HepG2 (cell line): Measurements from ENCODE around the gene C20orf204. TPM values are rescaled to one million over a fixed set of nuclear protein-coding genes. Genes with fewer than 3 reads are reported as not detected.

Source experiments
- BRCA1 ChIP-seq: sonication (generic); formaldehyde crosslinking; IDR thresholded peaks from 2 replicates; pipeline ENCODE4 v1.4.0; 2020; ENCODE audit warnings: missing genetic modification reagents
- CREB3 ChIP-seq: sonication (generic); formaldehyde crosslinking; IDR thresholded peaks from 2 replicates; pipeline ENCODE4 v1.5.0; 2020; ENCODE audit warnings: missing genetic modification reagents
- CREM ChIP-seq, 2 experiments: sonication (generic) in 1 of 2; formaldehyde crosslinking in 1 of 2; IDR thresholded peaks; 2 replicates each; pipeline versions ENCODE4 v1.4.0 to v1.6.1; 2016 to 2020; ENCODE audit warnings: antibody characterized with exemption in 1 of 2, mild to moderate bottlenecking in 1 of 2, missing genetic modification reagents in 1 of 2
- HMGA1 ChIP-seq: sonication (generic); formaldehyde crosslinking; conservative IDR thresholded peaks from 2 replicates; pipeline ENCODE4 v1.4.0; 2020; ENCODE audit warnings: missing genetic modification reagents
- MAFG ChIP-seq: sonication (generic); formaldehyde crosslinking; IDR thresholded peaks from 2 replicates; pipeline ENCODE4 v1.5.1; 2020; ENCODE audit warnings: mild to moderate bottlenecking, missing genetic modification reagents
- MAX ChIP-seq: IDR thresholded peaks from 2 replicates; pipeline ENCODE4 v1.6.1; 2012; ENCODE audit warnings: inconsistent platforms
- ONECUT2 ChIP-seq: sonication (generic); formaldehyde crosslinking; IDR thresholded peaks from 2 replicates; pipeline ENCODE4 v1.4.0; 2020; ENCODE audit warnings: missing genetic modification reagents
- PAXIP1 ChIP-seq: sonication (generic); formaldehyde crosslinking; conservative IDR thresholded peaks from 2 replicates; pipeline ENCODE4 v1.4.0; 2020; ENCODE audit warnings: mild to moderate bottlenecking, missing genetic modification reagents, moderate library complexity
- ZBTB44 ChIP-seq: sonication (generic); formaldehyde crosslinking; IDR thresholded peaks from 2 replicates; pipeline ENCODE4 v1.4.0; 2020; ENCODE audit warnings: missing genetic modification reagents
- ZFYVE20 ChIP-seq: sonication (generic); formaldehyde crosslinking; IDR thresholded peaks from 2 replicates; pipeline ENCODE4 v1.8.0; 2023; ENCODE audit warnings: low read depth, mild to moderate bottlenecking, moderate library complexity, missing genetic modification reagents, borderline replicate concordance
- ZNF256 ChIP-seq: sonication (generic); formaldehyde crosslinking; conservative IDR thresholded peaks from 2 replicates; pipeline ENCODE4 v1.4.0; 2020; ENCODE audit warnings: missing genetic modification reagents
- ZNF567 ChIP-seq: sonication (generic); formaldehyde crosslinking; IDR thresholded peaks from 2 replicates; pipeline ENCODE4 v1.8.1; 2023; ENCODE audit warnings: mild to moderate bottlenecking, missing genetic modification reagents, borderline replicate concordance
- ZNF576 ChIP-seq: sonication (generic); formaldehyde crosslinking; IDR thresholded peaks from 2 replicates; pipeline ENCODE4 v1.4.0; 2020; ENCODE audit warnings: mild to moderate bottlenecking, missing genetic modification reagents
- polyA plus RNA-seq, 8 experiments: library from polyadenylated mRNA; depleted of rRNA in 3 of 8; stranded (reverse) in 7 of 8; unstranded in 1 of 8; fragments of >200 nt; fragmentation: Illumina TruSeq in 4 of 8; extraction: Trizol in 4 of 8; gene quantifications; 2 replicates each; pipeline versions ENCODE4 v1.2.1 to v1.2.3, GENCODE V29; 2011 to 2016; ENCODE audit warnings: low read depth in 4 of 8, missing spikeins in 1 of 8, mixed read lengths in 1 of 8; ENCODE audit not compliant: insufficient read depth in 1 of 8
- total RNA-seq, 5 experiments: library from RNA; depleted of rRNA; stranded (reverse); fragments of >200 nt; fragmentation: Illumina TruSeq; extraction: Trizol; gene quantifications; 2 replicates each; pipeline ENCODE4 v1.2.3, GENCODE V29; 2016; ENCODE audit warnings: low read depth in 1 of 5
- TF ChIP-seq, protein P1 (sequence below): sonication (generic); formaldehyde crosslinking; IDR thresholded peaks from 2 replicates; pipeline ENCODE4 v1.4.0; 2020; ENCODE audit warnings: missing genetic modification reagents, borderline replicate concordance
- TF ChIP-seq, protein P2 (sequence below): IDR thresholded peaks from 2 replicates; pipeline ENCODE4 v1.6.1; 2016; ENCODE audit warnings: missing biosample characterization, missing genetic modification reagents, low read depth

Gene C20orf204
- total and polyA plus RNA-seq, 2 of the 13 experiments (the other 11 are each of a cell fraction or from before 2014, with no cell fraction given), result 22.1 to 80.0 TPM

GRCh38 chr20:64056889-64057627 is 21.1 kb downstream of the C20orf204 start (continued):
- TF ChIP-seq, protein P1, sequence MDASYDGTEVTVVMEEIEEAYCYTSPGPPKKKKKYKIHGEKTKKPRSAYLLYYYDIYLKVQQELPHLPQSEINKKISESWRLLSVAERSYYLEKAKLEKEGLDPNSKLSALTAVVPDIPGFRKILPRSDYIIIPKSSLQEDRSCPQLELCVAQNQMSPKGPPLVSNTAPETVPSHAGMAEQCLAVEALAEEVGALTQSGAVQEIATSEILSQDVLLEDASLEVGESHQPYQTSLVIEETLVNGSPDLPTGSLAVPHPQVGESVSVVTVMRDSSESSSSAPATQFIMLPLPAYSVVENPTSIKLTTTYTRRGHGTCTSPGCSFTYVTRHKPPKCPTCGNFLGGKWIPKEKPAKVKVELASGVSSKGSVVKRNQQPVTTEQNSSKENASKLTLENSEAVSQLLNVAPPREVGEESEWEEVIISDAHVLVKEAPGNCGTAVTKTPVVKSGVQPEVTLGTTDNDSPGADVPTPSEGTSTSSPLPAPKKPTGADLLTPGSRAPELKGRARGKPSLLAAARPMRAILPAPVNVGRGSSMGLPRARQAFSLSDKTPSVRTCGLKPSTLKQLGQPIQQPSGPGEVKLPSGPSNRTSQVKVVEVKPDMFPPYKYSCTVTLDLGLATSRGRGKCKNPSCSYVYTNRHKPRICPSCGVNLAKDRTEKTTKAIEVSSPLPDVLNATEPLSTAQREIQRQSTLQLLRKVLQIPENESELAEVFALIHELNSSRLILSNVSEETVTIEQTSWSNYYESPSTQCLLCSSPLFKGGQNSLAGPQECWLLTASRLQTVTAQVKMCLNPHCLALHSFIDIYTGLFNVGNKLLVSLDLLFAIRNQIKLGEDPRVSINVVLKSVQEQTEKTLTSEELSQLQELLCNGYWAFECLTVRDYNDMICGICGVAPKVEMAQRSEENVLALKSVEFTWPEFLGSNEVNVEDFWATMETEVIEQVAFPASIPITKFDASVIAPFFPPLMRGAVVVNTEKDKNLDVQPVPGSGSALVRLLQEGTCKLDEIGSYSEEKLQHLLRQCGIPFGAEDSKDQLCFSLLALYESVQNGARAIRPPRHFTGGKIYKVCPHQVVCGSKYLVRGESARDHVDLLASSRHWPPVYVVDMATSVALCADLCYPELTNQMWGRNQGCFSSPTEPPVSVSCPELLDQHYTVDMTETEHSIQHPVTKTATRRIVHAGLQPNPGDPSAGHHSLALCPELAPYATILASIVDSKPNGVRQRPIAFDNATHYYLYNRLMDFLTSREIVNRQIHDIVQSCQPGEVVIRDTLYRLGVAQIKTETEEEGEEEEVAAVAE (CRISPR knock-in tag), result 0 out of 2 replicates have a peak, but pooled peaks have one; percentile 13
- TF ChIP-seq ONECUT2 (CRISPR knock-in tag) (peak; percentile 47; the same call in 1 of the 2 replicates), ZNF576 (CRISPR knock-in tag) (peak; percentile 95), MAFG (no peak), MAX (peak; percentile 81), ZFYVE20 (CRISPR knock-in tag) (no peak), HMGA1 (no peak), ZNF256 (CRISPR knock-in tag) (peak; percentile 54; the same call in 1 of the 2 replicates), PAXIP1 (CRISPR knock-in tag) (no peak), ZNF567 (CRISPR knock-in tag) (peak; percentile 64; the same call in 1 of the 2 replicates), BRCA1 (no peak), CREM (IDR thresholded peaks at IDR 0.05) (no peak), CREM (CRISPR knock-in tag; IDR thresholded peaks at IDR 0.05) (peak; percentile 36; the same call in 1 of the 2 replicates), ZBTB44 (no peak), CREB3 (CRISPR knock-in tag) (peak; percentile 47; the same call in 1 of the 2 replicates)
- TF ChIP-seq, protein P2, sequence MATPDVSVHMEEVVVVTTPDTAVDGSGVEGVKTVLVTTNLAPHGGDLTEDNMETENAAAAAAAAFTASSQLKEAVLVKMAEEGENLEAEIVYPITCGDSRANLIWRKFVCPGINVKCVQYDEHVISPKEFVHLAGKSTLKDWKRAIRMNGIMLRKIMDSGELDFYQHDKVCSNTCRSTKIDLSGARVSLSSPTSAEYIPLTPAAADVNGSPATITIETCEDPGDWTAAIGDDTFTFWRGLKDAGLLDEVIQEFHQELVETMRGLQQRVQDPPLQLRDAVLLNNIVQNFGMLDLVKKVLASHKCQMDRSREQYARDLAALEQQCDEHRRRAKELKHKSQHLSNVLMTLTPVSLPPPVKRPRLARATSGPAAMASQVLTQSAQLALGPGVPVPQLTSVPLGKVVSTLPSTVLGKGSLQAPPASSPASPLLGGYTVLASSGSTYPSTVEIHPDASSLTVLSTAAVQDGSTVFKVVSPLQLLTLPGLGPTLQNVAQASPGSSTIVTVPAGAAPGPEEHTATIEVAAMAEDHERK (CRISPR knock-in tag), result no peak
